Activated T-helper 2 cell treated with anti-CD3 and anti-CD28 coated beads, Interferon-gamma antibody, Interleukin-2, Interleukin-4, amounts not matched to agents 10 μg/mL and 5 μg/mL and 100 μg/mL, durations not matched to agents 14 hours and 24 hours and 36 hours (primary cell): ENCODE measurements around the gene TMSB4X. TPM values are rescaled to one million over a fixed set of nuclear protein-coding genes. Genes with fewer than 3 reads are reported as not detected.
"Not testable (repeated sequence)": the region's sequence is repeated elsewhere in the genome, so short reads cannot be mapped to it uniquely, and the experiment has no call there.

Experiments
- DNase-seq: peaks from one replicate; pipeline ENCODE4 v3.0.0; 2021; ENCODE audit warnings: low spot score
- H3K27ac Mint-ChIP-seq: one replicate; pipeline ENCODE4 v1.8.0; 2021; ENCODE audit warnings: mixed read lengths
- H3K27me3 Mint-ChIP-seq: one replicate; pipeline ENCODE4 v1.8.0; 2021; ENCODE audit warnings: low read depth, mixed read lengths
- H3K36me3 Mint-ChIP-seq: one replicate; pipeline ENCODE4 v1.8.0; 2021; ENCODE audit warnings: low read depth, mixed read lengths
- H3K4me1 Mint-ChIP-seq: one replicate; pipeline ENCODE4 v1.8.0; 2021; ENCODE audit warnings: low read depth, mixed read lengths
- H3K4me3 Mint-ChIP-seq: one replicate; pipeline ENCODE4 v1.8.0; 2021; ENCODE audit warnings: low read depth, mild to moderate bottlenecking, moderate library complexity, mixed read lengths
- H3K9me3 Mint-ChIP-seq: one replicate; pipeline ENCODE4 v1.8.0; 2021; ENCODE audit warnings: mixed read lengths
- intact Hi-C: fragments of 100-400 bp; cut with micrococcal nuclease; formaldehyde crosslinking; loops from one replicate; pipeline ENCODE4 v1.15.1; 2023
- total RNA-seq: library from RNA; stranded (reverse); gene quantifications from 2 replicates; pipeline ENCODE4 v1.2.3, GENCODE V29; 2022

Gene TMSB4X
- total RNA-seq, 1 donor from 2014 or later: 7,759 TPM

DNA sequence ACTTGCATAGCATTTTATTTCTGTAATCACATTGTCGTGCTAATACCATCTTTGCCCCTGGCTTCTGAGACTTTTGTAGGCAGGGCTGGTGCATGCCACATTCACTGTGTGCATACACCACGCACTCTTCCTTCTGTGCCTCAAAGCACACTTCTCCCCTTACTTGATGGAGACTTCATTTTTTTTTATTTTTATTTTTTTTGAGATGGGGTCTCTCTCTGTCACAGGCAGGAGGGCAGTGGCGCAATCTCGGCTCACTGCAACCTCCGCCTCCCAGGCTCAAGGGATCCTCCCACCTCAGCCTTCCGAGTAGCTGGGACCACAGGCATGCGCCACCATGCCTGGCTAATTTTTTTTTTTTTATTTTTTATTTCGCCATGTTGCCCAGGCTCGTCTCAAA is 5.1 kb downstream of the TMSB4X start:
- intact Hi-C loops, DNase-seq, H3K27me3 Mint-ChIP-seq, H3K9me3 Mint-ChIP-seq: not testable (repeated sequence)
- peak overlapping the region; percentile 95 for H3K27ac Mint-ChIP-seq
- H3K4me1 Mint-ChIP-seq: peaks cover 42% of the 10 kb centered on the region
- peak overlapping the region; percentile 84 for H3K4me3 Mint-ChIP-seq
- peaks cover 36% of the 10 kb centered on the region for H3K36me3 Mint-ChIP-seq

DNA sequence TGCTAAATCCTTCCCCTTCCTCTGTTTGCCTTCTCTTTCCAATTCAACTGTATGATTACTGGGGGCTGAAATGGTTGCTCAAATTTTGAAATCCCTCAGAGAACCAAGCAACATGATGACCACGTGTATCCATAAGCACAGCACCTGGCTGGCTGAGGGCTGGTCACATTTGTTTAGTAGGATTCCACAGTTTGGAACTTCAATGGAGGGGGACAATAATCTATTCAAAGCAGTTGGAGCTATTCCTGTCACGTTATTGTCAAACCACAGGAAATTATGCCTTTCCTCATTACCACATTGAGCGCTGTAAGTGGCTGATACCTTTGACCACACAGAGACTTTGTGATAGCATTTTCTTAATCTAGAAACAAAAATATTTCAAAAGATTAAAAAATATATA is 7.0 kb downstream of the TMSB4X start:
- H3K27ac Mint-ChIP-seq: peak overlapping the region; percentile 79
- H3K4me3 Mint-ChIP-seq: peak overlapping the region; percentile 49
- H3K4me1 Mint-ChIP-seq: peaks cover 58% of the 10 kb centered on the region
- peaks cover 26% of the 10 kb centered on the region for H3K36me3 Mint-ChIP-seq
- no peaks in the 10 kb centered on the region for H3K27me3 Mint-ChIP-seq
- no peak for DNase-seq
- intact Hi-C loops: no loop called here
- H3K9me3 Mint-ChIP-seq: no peaks in the 10 kb centered on the region

DNA sequence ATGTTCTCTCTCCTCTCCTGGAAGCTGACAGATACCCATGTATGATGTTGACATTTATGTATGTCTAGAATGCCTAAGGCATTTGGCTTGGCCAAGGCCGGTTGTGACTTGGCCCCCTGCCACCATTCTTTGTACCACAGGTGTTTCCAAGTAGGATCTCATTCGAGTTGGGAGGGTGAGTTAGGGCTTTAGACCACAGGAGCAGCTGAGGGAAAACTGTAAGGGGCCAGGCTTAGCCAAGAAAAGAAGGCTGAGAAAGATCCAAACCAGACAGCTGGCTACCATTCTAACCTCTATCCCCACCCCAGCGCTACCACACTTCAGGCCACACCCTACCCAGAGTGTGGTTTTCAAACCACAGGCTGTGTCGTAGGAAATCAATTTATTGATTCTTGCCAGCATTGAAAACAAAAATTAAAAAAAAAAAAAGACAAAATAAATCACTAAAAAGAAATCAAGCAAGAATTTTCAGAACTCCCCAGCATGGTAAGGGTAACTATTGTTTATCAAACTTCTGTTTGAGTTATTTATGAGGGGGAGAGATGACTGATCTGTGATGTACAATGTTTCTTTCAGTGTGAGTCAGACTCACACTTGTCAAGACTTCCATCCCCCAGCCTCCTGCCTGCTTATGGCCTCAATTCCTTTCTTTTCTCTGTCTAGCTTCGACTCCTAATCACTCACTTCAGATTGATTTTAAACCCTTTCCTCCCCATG is 9.9 kb downstream of the TMSB4X start:
- H3K27me3 Mint-ChIP-seq: no peaks in the 10 kb centered on the region

DNA sequence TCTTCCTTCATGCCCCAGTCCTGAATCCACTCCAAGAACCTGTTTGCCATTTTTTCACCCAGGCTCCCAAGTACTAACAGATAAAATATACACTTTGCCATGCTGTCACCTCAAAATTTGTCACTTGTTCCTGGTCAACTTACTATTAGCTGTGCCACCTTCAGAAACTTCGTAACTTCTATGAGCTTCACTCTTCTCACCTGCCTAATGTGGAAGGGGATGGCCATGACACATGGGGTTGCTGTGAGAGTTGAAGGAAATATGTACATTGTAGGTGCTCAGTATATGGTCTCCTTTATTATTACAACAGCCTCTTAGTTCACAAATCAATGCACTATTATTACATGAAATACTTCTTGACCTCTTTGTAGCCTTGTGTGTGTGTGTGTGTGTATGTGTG is 10.4 kb downstream of the TMSB4X start:
- peaks cover 10% of the 10 kb centered on the region for H3K36me3 Mint-ChIP-seq
- no peak for DNase-seq
- H3K4me1 Mint-ChIP-seq: peaks cover 57% of the 10 kb centered on the region
- H3K27ac Mint-ChIP-seq: peak overlapping the region; percentile 96
- intact Hi-C loops: loop anchor here (1.0 to 5.0 kb wide), 2 partner anchors 14 to 33 kb away; no protein-coding TSS in a partner anchor
- no peaks in the 10 kb centered on the region for H3K9me3 Mint-ChIP-seq
- H3K27me3 Mint-ChIP-seq: no peaks in the 10 kb centered on the region
- peak overlapping the region; percentile 49 for H3K4me3 Mint-ChIP-seq

More for the DNA sequence above, 9.9 kb downstream of the TMSB4X start:
- Mint-ChIP-seq H3K9me3 (no peaks in the 10 kb centered on the region), H3K36me3 (peaks cover 10% of the 10 kb centered on the region), H3K4me1 (peaks cover 55% of the 10 kb centered on the region), H3K4me3 (peak overlapping the region; percentile 49), H3K27ac (peak overlapping the region; percentile 96)
- peak; percentile 56 for DNase-seq
- intact Hi-C loops: loop anchor here (1.0 to 5.0 kb wide), 2 partner anchors 15 to 32 kb away; no protein-coding TSS in a partner anchor

DNA sequence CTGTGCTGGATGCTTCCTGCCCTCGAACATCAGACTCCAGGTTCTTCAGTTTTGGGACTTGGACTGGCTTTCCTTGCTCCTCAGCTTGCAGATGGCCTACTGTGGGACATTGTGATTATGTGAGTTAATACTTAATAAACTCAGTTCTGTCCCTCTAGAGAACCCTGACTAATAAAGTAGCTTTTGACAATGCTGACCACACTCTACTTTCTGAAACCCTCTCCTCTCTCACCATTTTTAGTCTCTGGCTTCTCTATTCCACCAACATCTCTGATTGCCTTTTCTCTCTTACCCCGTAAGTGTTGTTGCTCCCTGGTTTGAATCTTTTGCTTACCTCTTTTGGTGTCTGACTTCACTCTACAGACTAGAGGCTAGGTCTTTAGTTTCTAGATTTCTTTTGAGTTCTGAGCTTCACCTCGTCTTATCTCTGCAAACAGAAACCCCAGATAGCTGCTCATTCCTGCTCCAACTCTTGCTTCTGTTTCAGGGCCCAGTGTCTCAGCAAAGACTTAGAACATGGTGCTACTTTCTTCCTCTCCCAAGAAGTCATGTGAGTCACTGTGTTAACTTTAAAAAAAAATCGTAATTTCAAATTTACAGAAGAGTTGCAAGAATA is 11.4 kb downstream of the TMSB4X start:
- intact Hi-C loops: loop anchor here (5.0 kb wide), 1 partner anchor 34 kb away; no protein-coding TSS in a partner anchor
- Mint-ChIP-seq H3K4me3 (peak overlapping the region; percentile 44), H3K27ac (peak overlapping the region; percentile 96), H3K9me3 (no peaks in the 10 kb centered on the region), H3K27me3 (no peaks in the 10 kb centered on the region), H3K4me1 (peaks cover 57% of the 10 kb centered on the region), H3K36me3 (peaks cover 10% of the 10 kb centered on the region)
- no peak for DNase-seq

DNA sequence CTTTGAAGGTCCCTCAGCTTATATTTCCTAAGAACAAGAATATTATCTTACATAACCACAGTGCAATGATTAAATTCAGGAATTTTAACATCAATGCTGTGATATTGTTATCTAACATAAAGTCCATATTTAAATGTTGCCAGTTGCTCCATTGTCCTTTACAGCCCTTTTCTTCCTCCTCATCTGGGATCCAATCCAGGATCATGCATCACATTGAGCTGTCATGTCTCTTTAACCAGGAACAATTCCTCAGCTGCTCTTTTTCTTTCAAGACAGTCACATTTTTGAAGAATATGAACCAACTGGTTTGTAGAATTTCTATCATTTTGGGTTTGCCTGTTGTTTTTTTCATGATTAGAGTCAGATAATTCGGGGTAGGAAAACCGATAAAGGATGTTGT is 12.0 kb downstream of the TMSB4X start:
- no peak for DNase-seq
- no peaks in the 10 kb centered on the region for H3K9me3 Mint-ChIP-seq
- H3K4me1 Mint-ChIP-seq: peaks cover 60% of the 10 kb centered on the region
- intact Hi-C loops: loop anchor here (5.0 kb wide), 1 partner anchor 35 kb away; no protein-coding TSS in a partner anchor
- peak overlapping the region; percentile 50 for H3K4me3 Mint-ChIP-seq
- H3K27me3 Mint-ChIP-seq: no peaks in the 10 kb centered on the region
- H3K36me3 Mint-ChIP-seq: peaks cover 10% of the 10 kb centered on the region
- peak overlapping the region; percentile 96 for H3K27ac Mint-ChIP-seq

DNA sequence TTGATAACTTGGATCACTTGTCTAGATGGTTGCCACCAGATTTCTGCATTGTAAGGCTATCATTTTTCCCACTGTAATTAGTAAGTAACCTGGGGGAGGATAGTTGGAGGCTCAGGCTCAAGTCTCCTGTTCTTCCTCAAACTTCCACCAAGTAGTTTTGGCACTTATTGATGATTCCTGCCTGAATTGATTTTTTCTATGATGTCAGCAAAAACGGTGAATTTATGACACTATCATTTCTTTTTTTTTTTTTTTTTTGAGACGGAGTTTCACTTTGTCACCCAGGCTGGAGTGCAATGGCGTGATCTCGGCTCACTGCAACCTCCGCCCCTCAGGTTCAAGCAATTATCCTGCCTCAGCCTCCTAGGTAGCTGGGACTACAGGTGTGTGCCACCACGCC is 12.4 kb downstream of the TMSB4X start:
- intact Hi-C loops: loop anchor here (5.0 kb wide), 1 partner anchor 35 kb away; no protein-coding TSS in a partner anchor
- Mint-ChIP-seq H3K27me3 (no peaks in the 10 kb centered on the region), H3K27ac (peak overlapping the region; percentile 96), H3K9me3 (no peaks in the 10 kb centered on the region), H3K4me3 (no peak overlapping the region), H3K36me3 (peaks cover 10% of the 10 kb centered on the region), H3K4me1 (peaks cover 58% of the 10 kb centered on the region)
- no peak for DNase-seq

DNA sequence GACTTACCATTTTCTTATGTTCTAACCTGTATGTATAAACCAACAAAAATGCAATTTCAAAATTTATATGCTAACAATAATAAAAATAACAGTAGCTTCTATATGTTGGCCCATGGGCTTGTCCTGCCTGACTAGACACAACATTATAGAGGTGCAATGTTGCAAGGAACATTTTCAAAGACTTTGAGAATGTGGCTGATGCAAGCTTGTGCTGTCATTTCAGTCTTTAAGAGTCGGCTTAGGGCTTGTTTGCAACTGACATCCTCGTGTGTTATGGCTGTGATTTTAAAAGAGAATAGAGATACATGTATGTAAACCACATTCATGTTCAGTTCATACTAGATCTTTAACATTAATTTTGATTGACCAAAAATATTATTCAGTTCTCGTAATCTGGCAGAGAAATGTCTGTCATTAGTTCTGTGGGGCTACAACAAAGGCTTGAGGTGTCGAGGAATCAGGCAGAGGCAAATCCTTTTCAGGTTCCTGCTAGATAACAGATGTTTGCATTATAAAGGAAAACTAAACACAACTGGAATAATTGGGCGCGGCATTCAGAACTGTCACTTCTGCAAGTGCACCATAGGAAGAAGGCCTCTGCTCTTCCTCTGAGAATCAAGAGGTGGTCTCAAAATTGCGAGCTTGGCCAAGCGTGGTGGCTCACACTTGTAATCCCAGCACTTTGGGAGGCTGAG is 13.1 kb downstream of the TMSB4X start:
- H3K27ac Mint-ChIP-seq: no peak overlapping the region
- peaks cover 53% of the 10 kb centered on the region for H3K4me1 Mint-ChIP-seq
- DNase-seq: no peak
- no peak overlapping the region for H3K4me3 Mint-ChIP-seq
- intact Hi-C loops: loop anchor here (5.0 kb wide), 1 partner anchor 36 kb away; no protein-coding TSS in a partner anchor
- H3K27me3 Mint-ChIP-seq: no peaks in the 10 kb centered on the region
- H3K9me3 Mint-ChIP-seq: no peaks in the 10 kb centered on the region
- peaks cover 10% of the 10 kb centered on the region for H3K36me3 Mint-ChIP-seq

DNA sequence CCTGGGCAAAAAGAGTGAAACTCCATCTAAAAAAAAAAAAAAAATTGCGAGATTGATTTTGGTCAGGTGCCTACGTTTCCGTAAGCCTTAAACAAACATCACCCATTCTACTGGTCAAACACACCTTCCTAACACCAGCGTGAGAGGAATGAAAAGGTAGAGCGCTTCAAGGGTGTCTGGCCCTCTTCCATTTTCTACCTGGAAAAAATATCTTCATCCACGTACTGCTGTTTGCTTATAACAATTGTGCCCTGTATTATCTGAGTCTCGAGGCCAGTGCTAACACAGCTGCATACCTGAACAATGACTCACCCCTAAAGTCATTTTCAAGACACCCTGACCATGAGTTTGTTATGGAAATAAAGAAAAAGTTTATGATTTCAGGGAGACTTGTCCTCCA is 13.9 kb downstream of the TMSB4X start:
- intact Hi-C loops: loop anchor here (5.0 kb wide), 1 partner anchor 36 kb away; no protein-coding TSS in a partner anchor
- no peak for DNase-seq
- Mint-ChIP-seq H3K27ac (no peak overlapping the region), H3K36me3 (peaks cover 10% of the 10 kb centered on the region), H3K4me1 (peaks cover 46% of the 10 kb centered on the region), H3K9me3 (no peaks in the 10 kb centered on the region), H3K4me3 (no peak overlapping the region), H3K27me3 (no peaks in the 10 kb centered on the region)

DNA sequence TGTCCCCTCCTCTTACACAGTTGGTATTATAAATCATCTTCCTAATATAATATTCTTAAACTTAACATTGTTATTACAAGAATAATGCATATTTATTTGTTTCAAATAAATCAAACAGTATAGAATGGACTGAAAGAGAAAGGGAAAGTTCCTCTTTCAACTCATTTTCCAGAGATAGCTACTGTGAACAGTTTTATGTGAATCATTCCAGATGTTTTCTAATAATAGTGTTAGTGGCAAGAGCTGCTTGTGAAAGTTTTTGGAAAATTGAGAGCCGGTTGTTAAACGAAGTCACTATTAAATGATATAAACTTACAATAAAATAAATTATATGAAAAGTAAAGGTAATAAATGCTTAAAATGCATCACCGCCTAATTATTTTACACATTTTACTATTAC is 14.6 kb downstream of the TMSB4X start:
- H3K4me1 Mint-ChIP-seq: peaks cover 39% of the 10 kb centered on the region

DNA sequence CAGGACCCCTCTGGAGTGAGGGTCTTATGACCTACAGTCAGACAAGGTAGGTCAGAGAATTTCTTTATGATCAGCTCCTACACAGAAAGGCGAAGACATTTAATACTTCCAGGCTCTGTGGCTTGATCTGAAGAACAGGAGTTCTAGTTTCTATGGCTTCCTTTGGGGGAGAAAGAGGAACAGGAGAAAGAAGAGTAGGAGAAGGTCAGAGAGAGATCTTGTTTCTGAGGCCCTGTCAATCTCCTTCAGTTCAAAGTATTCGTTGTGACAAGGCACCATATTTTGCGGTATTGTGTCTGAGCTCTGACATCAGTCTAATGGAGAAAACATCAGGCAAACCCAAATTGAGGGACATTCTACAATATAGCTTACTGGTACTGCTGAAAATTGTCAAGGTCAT is 16.7 kb downstream of the TMSB4X start:
- Mint-ChIP-seq H3K36me3 (peaks cover 5% of the 10 kb centered on the region), H3K9me3 (no peaks in the 10 kb centered on the region), H3K4me3 (no peak overlapping the region), H3K4me1 (peaks cover 29% of the 10 kb centered on the region), H3K27me3 (no peaks in the 10 kb centered on the region), H3K27ac (no peak overlapping the region)
- intact Hi-C loops: no loop called here
- no peak for DNase-seq

More for the DNA sequence above, 14.6 kb downstream of the TMSB4X start:
- H3K27ac Mint-ChIP-seq: no peak overlapping the region
- DNase-seq: no peak
- H3K27me3 Mint-ChIP-seq: no peaks in the 10 kb centered on the region
- intact Hi-C loops: loop anchor here (5.0 kb wide), 1 partner anchor 37 kb away; no protein-coding TSS in a partner anchor
- H3K4me3 Mint-ChIP-seq: no peak overlapping the region
- peaks cover 10% of the 10 kb centered on the region for H3K36me3 Mint-ChIP-seq
- no peaks in the 10 kb centered on the region for H3K9me3 Mint-ChIP-seq

DNA sequence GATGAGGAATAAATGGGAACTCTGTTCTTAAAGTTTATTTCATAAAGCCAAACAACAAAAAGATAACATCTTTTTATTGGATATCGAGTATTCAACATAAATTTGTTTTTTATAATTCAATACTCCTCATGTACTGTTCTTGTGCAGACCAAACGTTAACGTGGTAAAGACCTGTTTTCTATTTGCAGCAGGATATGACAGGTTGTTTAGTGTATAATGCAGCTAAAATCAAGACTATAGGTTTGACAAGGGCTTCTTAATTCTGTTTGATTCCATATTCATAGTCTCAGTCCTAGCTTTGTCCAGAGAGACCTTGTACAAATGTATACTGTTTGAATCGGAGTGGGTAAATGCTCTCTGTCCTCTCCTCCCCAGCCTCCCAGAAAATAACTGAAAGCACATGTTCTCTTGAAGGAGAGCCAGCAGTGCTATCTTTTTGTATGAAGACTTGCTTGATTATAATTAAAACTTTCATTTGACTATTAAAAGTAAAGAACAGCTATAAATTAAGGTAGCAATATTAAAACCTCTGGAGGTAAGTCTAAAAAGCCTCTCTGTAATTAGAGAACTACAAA is 17.7 kb downstream of the TMSB4X start:
- Mint-ChIP-seq H3K27me3 (no peaks in the 10 kb centered on the region), H3K27ac (no peak overlapping the region), H3K9me3 (no peaks in the 10 kb centered on the region), H3K36me3 (no peaks in the 10 kb centered on the region), H3K4me1 (peaks cover 29% of the 10 kb centered on the region), H3K4me3 (no peak overlapping the region)
- intact Hi-C loops: no loop called here
- DNase-seq: no peak
